ENCODE data around the gene NAV1.
"Not testable (repeated sequence)": the region's sequence is repeated elsewhere in the genome, so short reads cannot be mapped to it uniquely, and the experiment has no call there.

Gene NAV1

GRCh38 chr1:201528631-201529252 is 10.2 kb upstream of the NAV1 start:
- no peak for DNase-seq

- DNase-seq: peak; percentile 83
These were observed 8.0 kb upstream of the NAV1 start for GRCh38 chr1:201530741-201531531.

- DNase-seq: no peak
These were observed 7.1 kb upstream of the NAV1 start for GRCh38 chr1:201531551-201532425.

DNA sequence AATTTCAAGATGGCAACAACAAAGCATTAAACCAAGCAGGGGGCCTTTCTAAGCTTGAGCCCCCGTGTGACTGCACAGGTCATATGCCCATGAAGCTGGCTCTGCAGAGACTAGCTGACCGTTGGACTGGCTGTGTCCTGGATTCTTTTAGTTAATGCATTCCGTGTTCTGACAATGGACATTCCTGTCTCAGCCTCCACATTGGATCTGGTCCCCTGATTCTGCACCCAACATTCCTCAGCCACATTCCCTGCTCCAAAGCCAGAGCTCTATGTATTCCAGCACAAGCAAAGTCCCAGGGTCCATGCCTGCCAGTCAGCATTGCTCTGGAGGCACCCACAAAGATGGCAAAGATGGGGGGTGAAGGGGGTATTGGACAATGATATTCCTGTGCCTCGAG is 5.1 kb upstream of the NAV1 start:
- DNase-seq: no peak

DNA sequence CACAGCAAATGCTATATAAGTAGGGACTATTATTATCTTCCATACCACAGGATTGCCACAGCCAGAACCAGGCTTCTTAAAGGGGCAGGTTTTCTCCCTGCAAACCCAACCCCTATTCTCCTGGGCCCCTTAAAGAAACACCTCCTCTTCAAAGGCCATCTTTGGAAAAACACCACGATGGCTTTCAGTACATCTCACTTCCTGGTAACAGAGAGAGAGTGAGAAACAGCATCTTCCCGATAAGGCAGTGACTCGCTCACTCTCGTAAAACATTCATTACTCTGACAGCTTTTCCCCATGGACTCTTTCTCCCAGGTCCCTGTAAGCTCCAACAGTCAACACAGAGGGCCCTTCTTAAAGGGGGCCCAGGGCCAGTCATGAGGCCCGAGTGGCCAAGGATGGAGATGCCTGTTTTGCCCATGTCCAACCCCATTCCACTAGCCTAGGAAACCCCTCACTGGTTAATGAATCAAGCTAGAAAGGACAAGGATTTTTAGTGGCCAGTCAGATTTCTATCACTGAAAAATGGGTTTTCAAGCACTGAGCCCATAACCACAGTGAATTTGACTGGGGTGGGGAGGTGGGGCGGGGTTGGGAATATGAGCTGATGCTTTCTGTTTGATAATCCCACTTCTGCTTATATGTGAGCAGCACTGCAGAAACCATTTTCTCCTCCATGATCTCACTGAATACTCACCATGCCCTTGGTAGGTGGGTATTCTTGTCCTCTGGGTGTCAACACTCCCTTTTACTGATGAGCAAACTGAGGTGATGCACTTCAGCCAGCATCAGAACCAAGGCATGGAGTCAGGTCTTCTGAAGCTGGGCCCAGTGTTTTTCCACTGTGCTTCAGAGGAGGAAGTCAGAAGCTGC is 3.6 kb upstream of the NAV1 start:
- no peak for DNase-seq

- DNase-seq: no peak
These were observed 3.0 kb upstream of the NAV1 start for GRCh38 chr1:201535919-201536245.

DNA sequence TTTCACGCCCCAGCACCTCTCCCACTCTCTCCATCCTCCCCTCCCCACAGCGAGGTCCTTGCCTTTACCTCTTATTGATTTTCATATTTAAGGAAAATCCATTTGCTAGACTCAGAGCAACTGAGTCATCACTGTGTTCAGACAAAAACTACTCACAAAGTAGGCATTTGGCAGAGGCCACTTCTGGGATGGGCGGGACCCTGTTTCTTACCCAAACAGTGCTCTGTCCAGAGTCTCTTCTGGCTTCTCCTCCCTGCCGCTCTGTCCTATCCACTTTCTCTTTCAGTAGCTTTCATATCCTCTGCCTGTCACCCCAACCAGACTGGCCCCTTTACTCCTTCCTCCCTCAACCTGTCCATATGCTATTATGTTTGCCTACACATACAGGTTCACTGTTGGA is 2.4 kb upstream of the NAV1 start:
- DNase-seq: no peak

DNA sequence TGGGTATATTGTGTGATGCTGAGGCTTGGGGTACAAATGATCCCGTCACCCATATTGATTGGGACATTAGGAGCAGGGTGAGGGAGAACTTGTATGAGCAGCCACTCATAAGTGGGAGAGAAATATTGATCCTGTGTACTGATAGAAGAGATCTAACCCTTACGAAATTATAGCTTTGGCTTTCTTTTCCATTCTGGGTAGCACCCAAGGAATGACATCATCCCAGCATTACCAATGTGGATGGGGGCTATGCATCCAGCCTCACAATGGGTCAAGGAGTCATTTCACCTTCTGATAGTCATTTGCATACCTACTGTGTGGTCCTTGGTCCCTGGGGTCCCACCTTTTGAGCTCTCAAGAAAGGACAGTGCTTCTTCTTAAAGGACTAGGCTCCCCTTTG is 1.9 kb upstream of the NAV1 start:
- no peak for DNase-seq

GRCh38 chr1:201537467-201537866 is 1.5 kb upstream of the NAV1 start:
- no peak for DNase-seq

DNA sequence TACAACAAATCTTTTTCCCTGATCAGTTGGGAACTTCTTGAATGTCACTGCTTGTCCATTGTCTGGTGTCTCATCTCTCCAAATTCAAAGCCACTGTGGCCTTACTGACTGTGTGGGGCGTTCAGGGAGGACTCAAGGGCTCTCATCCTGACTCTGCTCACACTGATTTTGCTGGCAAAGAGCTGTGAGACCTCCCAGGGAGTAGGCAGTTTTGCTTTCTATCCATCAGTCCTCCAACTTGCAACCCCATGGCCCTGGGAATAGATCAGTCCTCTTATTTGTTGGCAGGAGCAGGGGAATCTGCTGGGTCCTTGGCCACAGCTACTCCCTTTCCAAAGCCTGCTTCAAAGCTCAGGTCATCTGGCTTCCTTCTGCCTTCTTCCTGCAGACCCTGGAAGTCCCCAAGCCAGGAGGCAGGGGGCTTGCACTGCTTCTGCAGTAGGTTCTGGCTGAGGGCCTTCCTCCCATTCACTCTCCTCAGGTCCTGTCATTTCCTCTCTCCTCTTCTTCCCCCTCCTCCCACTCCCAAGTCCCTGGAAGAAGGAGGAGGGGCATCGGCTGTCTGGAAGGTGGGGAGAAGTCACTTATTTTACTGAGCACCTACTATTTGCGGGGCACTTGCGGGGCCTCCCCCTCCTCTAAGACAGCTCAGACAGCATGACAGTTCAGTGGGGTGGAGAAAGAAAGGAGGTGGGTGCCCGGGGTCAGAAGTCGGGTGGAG is 876 bp upstream of the NAV1 start:
- DNase-seq: no peak

GRCh38 chr1:201539561-201540431 is 869 bp downstream of the NAV1 start:
- peak; percentile 43 for DNase-seq

DNA sequence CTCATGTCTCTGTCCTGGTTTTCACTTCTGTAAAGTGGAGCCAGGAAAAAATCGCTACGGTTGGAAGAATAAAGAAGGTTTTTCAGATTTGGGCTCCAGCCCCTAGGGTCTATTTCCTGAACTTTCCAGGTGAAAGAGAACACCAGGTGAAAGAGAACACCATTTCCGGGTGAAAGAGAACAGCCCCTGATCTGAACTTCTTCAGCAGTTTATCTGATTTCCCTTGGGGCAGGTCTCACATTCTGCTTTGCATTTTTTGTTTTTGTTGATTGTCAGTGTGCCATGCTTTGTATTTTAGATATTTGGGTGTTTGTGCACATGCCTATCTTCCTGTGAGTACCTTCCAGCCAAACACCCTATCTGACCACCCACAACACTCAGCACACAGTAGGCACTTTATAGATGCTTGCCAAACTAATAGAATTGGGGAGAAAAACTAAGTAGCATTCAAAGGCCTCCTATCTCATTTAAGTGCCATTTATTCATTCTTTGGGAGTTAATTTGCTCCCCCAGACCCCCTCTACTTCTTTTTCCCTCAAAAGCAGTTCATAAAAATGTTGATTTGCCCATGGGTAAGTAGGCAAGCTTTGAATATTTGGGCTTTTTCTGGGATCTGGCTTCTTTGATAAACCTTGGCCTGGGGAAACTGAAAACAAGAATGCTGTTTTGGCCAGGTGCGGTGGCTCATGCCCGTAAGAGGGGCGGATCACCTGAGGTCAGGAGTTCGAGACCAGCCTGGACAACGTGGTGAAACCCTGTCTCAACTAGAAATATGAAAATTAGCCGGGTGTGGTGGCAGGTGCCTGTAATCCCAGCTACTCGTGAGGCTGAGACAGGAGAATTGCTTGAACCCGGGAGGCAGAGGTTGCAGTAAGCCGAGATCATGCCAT is 2.2 kb downstream of the NAV1 start:
- no peak for DNase-seq

GRCh38 chr1:201542309-201543035 is 3.5 kb downstream of the NAV1 start:
- DNase-seq: no peak

DNA sequence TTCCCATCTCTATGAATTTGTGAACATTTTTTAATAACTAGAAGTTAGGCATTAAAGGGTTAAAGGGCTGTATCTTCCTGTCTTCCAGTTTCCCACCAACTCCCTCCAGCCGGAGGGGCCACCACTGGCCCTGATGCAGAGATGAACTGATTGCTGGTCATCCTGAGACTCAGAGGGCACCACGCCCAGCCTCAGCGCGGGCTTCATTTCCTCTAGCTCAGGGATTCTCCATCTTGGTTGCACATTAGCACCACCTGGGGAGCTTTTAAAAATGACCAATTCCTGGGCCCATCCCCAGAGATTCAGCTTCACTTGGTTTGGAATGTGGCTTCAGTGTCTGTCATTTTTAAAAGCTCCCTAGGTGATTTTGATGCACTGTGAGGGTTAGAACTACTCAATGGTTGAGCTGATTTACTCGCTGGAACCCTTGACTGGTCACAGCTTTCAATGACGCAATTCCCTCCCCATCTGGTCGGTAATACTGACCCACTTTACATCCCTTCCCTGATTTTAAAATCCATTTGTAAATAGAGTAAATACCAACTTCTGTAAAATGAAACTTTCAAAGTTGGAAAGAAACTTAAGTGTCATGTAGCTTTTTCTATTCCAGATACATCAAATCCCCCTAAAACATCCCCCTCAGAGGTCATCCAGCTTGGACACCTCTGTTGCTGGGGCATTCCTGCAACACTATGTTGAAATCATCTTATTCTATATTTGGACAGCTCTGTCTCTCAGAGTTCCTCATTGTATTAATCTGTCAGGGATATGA is 5.1 kb downstream of the NAV1 start:
- DNase-seq: no peak

- DNase-seq: no peak
These were observed 5.8 kb downstream of the NAV1 start for GRCh38 chr1:201544710-201545109.

DNA sequence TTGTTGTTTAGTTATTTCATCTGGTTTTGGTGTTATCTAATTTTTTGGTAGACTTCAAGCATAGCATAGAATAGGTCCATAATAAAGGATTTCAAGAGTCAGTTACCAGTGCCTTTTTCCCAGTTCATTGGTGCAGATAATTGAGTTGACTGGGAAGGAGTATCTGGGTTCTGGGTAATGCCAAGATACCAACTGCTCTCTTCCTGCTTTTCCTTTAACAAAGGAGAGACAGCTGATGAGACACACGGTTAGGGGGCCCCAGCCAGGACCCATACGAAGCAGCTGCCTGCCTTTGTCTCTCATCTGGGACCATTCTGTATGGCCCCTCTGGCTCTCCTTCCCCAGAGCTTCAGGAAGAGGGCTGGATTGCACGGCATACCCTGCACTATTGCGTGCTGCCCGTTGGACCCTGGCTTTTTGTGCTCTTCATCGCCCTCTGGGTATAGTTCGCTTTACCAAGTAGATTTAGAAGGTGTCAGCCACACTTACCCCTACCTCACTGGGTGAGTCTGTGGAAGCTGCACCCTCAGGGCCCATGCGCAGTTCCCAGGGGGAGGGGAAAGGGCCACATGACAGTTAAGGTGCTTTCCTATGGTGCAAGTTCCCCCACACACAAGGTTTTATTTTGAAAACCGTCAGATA is 7.0 kb downstream of the NAV1 start:
- DNase-seq: peak; percentile 51

- not testable (repeated sequence) for DNase-seq
These were observed 10.6 kb downstream of the NAV1 start for GRCh38 chr1:201549522-201549921.

DNA sequence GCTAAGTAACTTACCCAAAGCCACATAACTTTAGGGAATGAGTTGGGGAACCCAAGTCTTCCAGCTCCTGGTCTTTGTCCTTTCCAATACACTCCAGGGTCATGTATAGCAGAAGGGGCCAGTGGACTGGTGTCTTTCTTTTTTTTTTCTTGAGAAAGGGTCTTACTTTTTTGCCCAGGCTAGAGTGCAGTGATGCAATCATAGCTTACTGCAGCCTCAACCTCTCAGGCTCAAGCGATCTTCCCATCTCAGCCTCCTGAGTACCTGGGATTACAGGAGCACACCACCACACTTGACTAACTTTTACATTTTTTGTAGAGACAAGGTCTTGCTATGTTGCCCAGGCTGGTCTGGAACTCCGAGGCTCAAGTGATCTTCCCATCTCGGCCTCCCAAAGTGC is 12.2 kb downstream of the NAV1 start:
- DNase-seq: no peak
